Liver (tissue), 9 donors: ENCODE measurements around the gene DCUN1D2. TPM values are rescaled to one million over a fixed set of nuclear protein-coding genes. Genes with fewer than 3 reads are reported as not detected.

Experiments used
- DNase-seq: peaks from one replicate; pipeline ENCODE4 v3.0.0-alpha.2; 2017; ENCODE audit warnings: low spot score
- H3K27ac ChIP-seq, 2 donors: one replicate each; pipeline ENCODE4 v1.7.0; 2013; ENCODE audit warnings: inconsistent platforms in 2 of 2, low read length in 2 of 2, control low read depth in 1 of 2, low read depth in 1 of 2, mild to moderate bottlenecking in 1 of 2
- H3K27me3 ChIP-seq, 4 donors: one replicate each; pipeline versions ENCODE4 v1.6.1 to v1.7.0; 2013; ENCODE audit warnings: low read length in 3 of 4, inconsistent platforms in 1 of 4, mild to moderate bottlenecking in 1 of 4, moderate library complexity in 1 of 4; ENCODE audit not compliant: control insufficient read depth in 4 of 4, insufficient read depth in 4 of 4
- H3K36me3 ChIP-seq, 4 donors: one replicate each; pipeline versions ENCODE4 v1.6.1 to v1.7.0; 2013; ENCODE audit warnings: low read length in 3 of 4, mild to moderate bottlenecking in 3 of 4, low read depth in 1 of 4, moderate library complexity in 1 of 4; ENCODE audit not compliant: control insufficient read depth in 4 of 4, insufficient read depth in 3 of 4
- H3K4me1 ChIP-seq, 4 donors: one replicate each; pipeline versions ENCODE4 v1.6.1 to v1.7.0; 2013; ENCODE audit warnings: low read length in 3 of 4, mild to moderate bottlenecking in 3 of 4, moderate library complexity in 1 of 4; ENCODE audit not compliant: control insufficient read depth in 4 of 4, insufficient read depth in 4 of 4
- H3K4me3 ChIP-seq, 3 donors: one replicate each; pipeline versions ENCODE4 v1.6.1 to v1.7.0; 2013; ENCODE audit warnings: low read length in 3 of 3, control low read depth in 1 of 3, low read depth in 1 of 3, mild to moderate bottlenecking in 1 of 3
- H3K9ac ChIP-seq, 2 donors: one replicate each; pipeline ENCODE4 v1.7.0; 2013; ENCODE audit warnings: low read length in 2 of 2, mild to moderate bottlenecking in 2 of 2, moderate library complexity in 2 of 2, control low read depth in 1 of 2, low read depth in 1 of 2
- H3K9me3 ChIP-seq, 4 donors: one replicate each; pipeline versions ENCODE4 v1.6.1 to v1.7.0; 2013; ENCODE audit warnings: low read length in 3 of 4; ENCODE audit not compliant: control insufficient read depth in 4 of 4
- EGR1 ChIP-seq, 2 donors: IDR thresholded peaks; 2 replicates each; pipeline ENCODE4 v1.6.1; 2016 to 2018; ENCODE audit warnings: antibody characterized with exemption in 2 of 2, low read depth in 2 of 2
- FOXA2 ChIP-seq: IDR thresholded peaks from 2 replicates; pipeline ENCODE4 v1.6.1; 2016; ENCODE audit warnings: antibody characterized with exemption
- HNF4A ChIP-seq, 2 donors: conservative IDR thresholded peaks; 2 replicates each; pipeline ENCODE4 v1.6.1; 2016; ENCODE audit warnings: antibody characterized with exemption in 2 of 2, mild to moderate bottlenecking in 2 of 2
- HNF4G ChIP-seq: IDR thresholded peaks from 2 replicates; pipeline ENCODE4 v1.6.1; 2016; ENCODE audit warnings: antibody characterized with exemption
- JUND ChIP-seq, 2 donors: IDR thresholded peaks; 2 replicates each; pipeline ENCODE4 v1.6.1; 2016; ENCODE audit warnings: antibody characterized with exemption in 2 of 2
- RAD21 ChIP-seq, 2 donors: IDR thresholded peaks; 2 replicates each; pipeline ENCODE4 v1.6.1; 2016; ENCODE audit warnings: antibody characterized with exemption in 2 of 2, mild to moderate bottlenecking in 2 of 2
- RXRA ChIP-seq, 2 donors: IDR thresholded peaks; 2 replicates each; pipeline ENCODE4 v1.6.1; 2017 to 2018; ENCODE audit warnings: antibody characterized with exemption in 2 of 2, mild to moderate bottlenecking in 1 of 2
- SP1 ChIP-seq: IDR thresholded peaks from 2 replicates; pipeline ENCODE4 v1.6.1; 2018; ENCODE audit warnings: antibody characterized with exemption, mild to moderate bottlenecking
- TAF1 ChIP-seq: conservative IDR thresholded peaks from 2 replicates; pipeline ENCODE4 v1.6.1; 2016; ENCODE audit warnings: antibody characterized with exemption, mild to moderate bottlenecking
- YY1 ChIP-seq: IDR thresholded peaks from 2 replicates; pipeline ENCODE4 v1.6.1; 2016; ENCODE audit warnings: antibody characterized with exemption, mild to moderate bottlenecking
- WGBS: extraction: QIAGEN DNeasy Blood & Tissue Kit; methylation state at CpG from one replicate; pipeline ENCODE4 v1.1.7; 2013; 5-methylcytosine and 5-hydroxymethylcytosine counted together
- polyA plus RNA-seq, 2 donors: library from polyadenylated mRNA; stranded (reverse) in 1 of 2; unstranded in 1 of 2; fragments of 200-250 nt in 1 of 2; fragments of >200 nt in 1 of 2; fragmentation: Nextera tagmentation in 1 of 2; extraction: Ambion mirVana in 1 of 2; gene quantifications; one replicate each; pipeline versions ENCODE4 v1.2.1 to v1.2.3, GENCODE V29; 2013 to 2015
- total RNA-seq, 2 donors: library from RNA; depleted of rRNA; stranded (reverse); fragments of >200 nt; gene quantifications; one replicate each; pipeline ENCODE4 v1.2.3, GENCODE V29; 2014
- TF ChIP-seq, protein P1 (sequence below): IDR thresholded peaks from 2 replicates; pipeline ENCODE4 v1.6.1; 2016; ENCODE audit warnings: antibody characterized with exemption, mild to moderate bottlenecking
- TF ChIP-seq, protein P2 (sequence below): IDR thresholded peaks from 2 replicates; pipeline ENCODE4 v1.6.1; 2016; ENCODE audit warnings: antibody characterized with exemption
- TF ChIP-seq, protein P3 (sequence below): IDR thresholded peaks from 2 replicates; pipeline ENCODE4 v1.6.1; 2016; ENCODE audit warnings: antibody characterized with exemption
- TF ChIP-seq, protein P4 (sequence below): IDR thresholded peaks from 2 replicates; pipeline ENCODE4 v1.6.1; 2016; ENCODE audit warnings: antibody characterized with exemption
- TF ChIP-seq, protein P5 (sequence below): fragments of 150-350 bp; IDR thresholded peaks from 2 replicates; pipeline ENCODE4 v1.5.1; 2017; ENCODE audit warnings: improper control_type of control experiment, low read depth, low read length; ENCODE audit not compliant: missing input control
- donor health status: healthy.
- donor health status: healthy.
- donor health status: healthy.
- donor health status: healthy.
- donor health status: healthy.

The DCUN1D2 gene
- total and polyA plus RNA-seq, 4 donors: 4.0 to 13.1 (median 5.5) TPM

DNA sequence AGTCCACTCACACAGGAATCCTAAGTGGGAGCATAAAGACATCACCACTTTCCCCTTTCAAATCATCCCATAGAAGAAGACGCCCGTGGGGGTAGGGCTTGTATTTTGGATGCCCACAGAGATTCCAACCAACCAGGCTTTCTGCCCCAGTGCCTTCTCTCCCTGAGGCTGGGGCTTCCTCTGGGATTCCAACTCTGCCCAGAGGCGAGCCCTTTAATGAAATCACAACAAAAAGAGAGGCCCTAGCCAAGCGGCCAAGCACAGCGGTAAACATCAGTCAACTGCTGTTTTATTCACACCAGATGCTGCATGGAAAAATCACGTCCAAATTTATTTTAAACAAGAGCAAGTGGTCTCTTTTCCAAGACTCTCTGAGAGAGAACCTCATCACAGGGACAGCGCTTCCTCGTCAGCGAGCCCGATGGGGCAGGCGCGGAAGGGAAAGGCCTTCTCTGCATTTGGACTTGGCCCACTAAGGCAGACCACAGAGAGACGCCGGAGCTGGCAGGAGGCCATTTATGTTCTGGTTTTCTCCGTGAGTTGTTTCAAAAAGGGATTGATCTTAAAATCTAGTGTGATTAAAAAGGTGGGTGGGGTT, 68.7 kb downstream of the DCUN1D2 start:
- no peak for DNase-seq
- Histone ChIP-seq H3K36me3 (no peaks in the 10 kb centered on the region), H3K27me3 (no peaks in the 10 kb centered on the region), H3K9me3 (no peaks in the 10 kb centered on the region), H3K4me1 (no peaks in the 10 kb centered on the region), H3K9ac (no peak overlapping the region), H3K27ac (no peak overlapping the region), H3K4me3 (no peak overlapping the region)
- 88% methylated on average over 15 of the region's 15 CpGs for WGBS
- TF ChIP-seq JUND (IDR thresholded peaks at IDR 0.05): no peak
- TF ChIP-seq SP1: no peak

DNA sequence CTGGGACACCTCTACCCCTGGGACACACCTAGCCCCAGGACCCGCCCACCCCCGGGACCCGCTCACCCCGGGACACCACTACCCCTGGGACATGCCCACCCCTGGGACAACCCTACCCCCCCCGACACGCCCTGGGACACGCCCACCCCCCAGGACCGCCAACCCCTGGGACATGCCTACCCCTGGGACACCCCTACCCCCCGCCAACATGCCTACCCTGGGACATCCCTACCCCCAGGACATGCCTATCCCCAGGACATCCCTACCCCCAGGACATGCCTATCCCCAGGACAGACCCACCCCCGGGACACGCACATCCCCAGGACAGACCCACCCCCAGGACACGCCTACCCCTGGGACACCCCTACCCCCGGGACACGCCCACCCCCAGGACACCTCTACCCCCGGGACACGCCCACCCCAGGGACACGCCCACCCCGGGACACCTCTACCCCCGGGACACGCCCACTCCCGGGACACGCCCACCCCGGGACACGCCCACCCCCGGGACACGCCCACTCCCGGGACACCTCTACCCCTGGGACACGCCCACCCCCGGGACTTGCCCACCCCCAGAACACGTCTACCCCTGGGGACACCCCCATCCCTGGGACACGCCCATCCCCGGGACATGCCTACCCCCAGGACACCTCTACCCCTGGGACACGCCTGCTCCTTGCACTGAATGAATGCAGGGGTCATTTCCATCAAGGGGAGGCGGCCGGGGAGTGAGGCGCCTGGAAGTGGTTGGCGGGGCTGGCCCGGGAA, 69.5 kb downstream of the DCUN1D2 start:
- H3K36me3 ChIP-seq: no peaks in the 10 kb centered on the region
- WGBS: 74% methylated on average over 37 of the region's 38 CpGs
- H3K9me3 ChIP-seq: no peaks in the 10 kb centered on the region
- no peak overlapping the region for H3K4me3 ChIP-seq
- no peak overlapping the region for H3K27ac ChIP-seq
- no peaks in the 10 kb centered on the region for H3K4me1 ChIP-seq
- no peak for DNase-seq
- no peak for TF ChIP-seq EGR1 (IDR thresholded peaks at IDR 0.05; ENCODE audit: low read depth in 2 of 2)
- TF ChIP-seq, protein P1, sequence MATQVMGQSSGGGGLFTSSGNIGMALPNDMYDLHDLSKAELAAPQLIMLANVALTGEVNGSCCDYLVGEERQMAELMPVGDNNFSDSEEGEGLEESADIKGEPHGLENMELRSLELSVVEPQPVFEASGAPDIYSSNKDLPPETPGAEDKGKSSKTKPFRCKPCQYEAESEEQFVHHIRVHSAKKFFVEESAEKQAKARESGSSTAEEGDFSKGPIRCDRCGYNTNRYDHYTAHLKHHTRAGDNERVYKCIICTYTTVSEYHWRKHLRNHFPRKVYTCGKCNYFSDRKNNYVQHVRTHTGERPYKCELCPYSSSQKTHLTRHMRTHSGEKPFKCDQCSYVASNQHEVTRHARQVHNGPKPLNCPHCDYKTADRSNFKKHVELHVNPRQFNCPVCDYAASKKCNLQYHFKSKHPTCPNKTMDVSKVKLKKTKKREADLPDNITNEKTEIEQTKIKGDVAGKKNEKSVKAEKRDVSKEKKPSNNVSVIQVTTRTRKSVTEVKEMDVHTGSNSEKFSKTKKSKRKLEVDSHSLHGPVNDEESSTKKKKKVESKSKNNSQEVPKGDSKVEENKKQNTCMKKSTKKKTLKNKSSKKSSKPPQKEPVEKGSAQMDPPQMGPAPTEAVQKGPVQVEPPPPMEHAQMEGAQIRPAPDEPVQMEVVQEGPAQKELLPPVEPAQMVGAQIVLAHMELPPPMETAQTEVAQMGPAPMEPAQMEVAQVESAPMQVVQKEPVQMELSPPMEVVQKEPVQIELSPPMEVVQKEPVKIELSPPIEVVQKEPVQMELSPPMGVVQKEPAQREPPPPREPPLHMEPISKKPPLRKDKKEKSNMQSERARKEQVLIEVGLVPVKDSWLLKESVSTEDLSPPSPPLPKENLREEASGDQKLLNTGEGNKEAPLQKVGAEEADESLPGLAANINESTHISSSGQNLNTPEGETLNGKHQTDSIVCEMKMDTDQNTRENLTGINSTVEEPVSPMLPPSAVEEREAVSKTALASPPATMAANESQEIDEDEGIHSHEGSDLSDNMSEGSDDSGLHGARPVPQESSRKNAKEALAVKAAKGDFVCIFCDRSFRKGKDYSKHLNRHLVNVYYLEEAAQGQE: no peak
- TF ChIP-seq TAF1: no peak
- no peak for TF ChIP-seq HNF4G
- no peak for TF ChIP-seq SP1
- no peak for TF ChIP-seq RAD21 (IDR thresholded peaks at IDR 0.05)
- H3K27me3 ChIP-seq: no peaks in the 10 kb centered on the region
- H3K9ac ChIP-seq: no peak overlapping the region

DNA sequence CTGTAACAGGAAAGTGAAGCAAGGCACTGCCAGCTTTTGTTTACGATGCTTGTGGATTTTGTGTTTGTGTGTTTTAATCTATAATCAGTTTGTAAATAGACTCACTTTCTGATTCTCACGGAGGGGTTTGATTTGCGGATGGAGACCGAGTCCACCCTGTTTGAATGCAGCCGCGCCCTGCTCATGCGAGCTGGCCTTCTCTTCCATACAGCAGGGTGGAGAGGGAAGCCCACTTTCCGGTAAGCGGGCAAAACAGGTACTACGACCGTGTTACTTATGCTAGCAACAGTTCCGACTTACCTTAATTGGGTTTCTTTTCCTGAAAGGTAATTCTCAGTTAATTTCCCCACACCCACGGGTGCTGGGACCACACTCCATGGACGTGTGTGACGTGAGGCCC, 70.3 kb downstream of the DCUN1D2 start:
- Histone ChIP-seq H3K9me3 (no peaks in the 10 kb centered on the region), H3K4me1 (no peaks in the 10 kb centered on the region), H3K9ac (no peak overlapping the region), H3K4me3 (no peak overlapping the region), H3K36me3 (no peaks in the 10 kb centered on the region), H3K27ac (no peak overlapping the region), H3K27me3 (no peaks in the 10 kb centered on the region)
- no peak for DNase-seq
- WGBS: 94% methylated on average over 15 of the region's 15 CpGs
- TF ChIP-seq RAD21 (IDR thresholded peaks at IDR 0.05): no peak
- no peak for TF ChIP-seq FOXA2
- TF ChIP-seq, protein P2, sequence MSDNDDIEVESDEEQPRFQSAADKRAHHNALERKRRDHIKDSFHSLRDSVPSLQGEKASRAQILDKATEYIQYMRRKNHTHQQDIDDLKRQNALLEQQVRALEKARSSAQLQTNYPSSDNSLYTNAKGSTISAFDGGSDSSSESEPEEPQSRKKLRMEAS: no peak
- TF ChIP-seq RXRA (IDR thresholded peaks at IDR 0.05): no peak
- TF ChIP-seq, protein P3, sequence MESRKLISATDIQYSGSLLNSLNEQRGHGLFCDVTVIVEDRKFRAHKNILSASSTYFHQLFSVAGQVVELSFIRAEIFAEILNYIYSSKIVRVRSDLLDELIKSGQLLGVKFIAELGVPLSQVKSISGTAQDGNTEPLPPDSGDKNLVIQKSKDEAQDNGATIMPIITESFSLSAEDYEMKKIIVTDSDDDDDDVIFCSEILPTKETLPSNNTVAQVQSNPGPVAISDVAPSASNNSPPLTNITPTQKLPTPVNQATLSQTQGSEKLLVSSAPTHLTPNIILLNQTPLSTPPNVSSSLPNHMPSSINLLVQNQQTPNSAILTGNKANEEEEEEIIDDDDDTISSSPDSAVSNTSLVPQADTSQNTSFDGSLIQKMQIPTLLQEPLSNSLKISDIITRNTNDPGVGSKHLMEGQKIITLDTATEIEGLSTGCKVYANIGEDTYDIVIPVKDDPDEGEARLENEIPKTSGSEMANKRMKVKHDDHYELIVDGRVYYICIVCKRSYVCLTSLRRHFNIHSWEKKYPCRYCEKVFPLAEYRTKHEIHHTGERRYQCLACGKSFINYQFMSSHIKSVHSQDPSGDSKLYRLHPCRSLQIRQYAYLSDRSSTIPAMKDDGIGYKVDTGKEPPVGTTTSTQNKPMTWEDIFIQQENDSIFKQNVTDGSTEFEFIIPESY: no peak
- TF ChIP-seq, protein P4, sequence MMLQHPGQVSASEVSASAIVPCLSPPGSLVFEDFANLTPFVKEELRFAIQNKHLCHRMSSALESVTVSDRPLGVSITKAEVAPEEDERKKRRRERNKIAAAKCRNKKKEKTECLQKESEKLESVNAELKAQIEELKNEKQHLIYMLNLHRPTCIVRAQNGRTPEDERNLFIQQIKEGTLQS: no peak
- TF ChIP-seq, protein P1: no peak
- TF ChIP-seq, protein P5, sequence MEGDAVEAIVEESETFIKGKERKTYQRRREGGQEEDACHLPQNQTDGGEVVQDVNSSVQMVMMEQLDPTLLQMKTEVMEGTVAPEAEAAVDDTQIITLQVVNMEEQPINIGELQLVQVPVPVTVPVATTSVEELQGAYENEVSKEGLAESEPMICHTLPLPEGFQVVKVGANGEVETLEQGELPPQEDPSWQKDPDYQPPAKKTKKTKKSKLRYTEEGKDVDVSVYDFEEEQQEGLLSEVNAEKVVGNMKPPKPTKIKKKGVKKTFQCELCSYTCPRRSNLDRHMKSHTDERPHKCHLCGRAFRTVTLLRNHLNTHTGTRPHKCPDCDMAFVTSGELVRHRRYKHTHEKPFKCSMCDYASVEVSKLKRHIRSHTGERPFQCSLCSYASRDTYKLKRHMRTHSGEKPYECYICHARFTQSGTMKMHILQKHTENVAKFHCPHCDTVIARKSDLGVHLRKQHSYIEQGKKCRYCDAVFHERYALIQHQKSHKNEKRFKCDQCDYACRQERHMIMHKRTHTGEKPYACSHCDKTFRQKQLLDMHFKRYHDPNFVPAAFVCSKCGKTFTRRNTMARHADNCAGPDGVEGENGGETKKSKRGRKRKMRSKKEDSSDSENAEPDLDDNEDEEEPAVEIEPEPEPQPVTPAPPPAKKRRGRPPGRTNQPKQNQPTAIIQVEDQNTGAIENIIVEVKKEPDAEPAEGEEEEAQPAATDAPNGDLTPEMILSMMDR: no peak
- no peak for TF ChIP-seq HNF4A (conservative IDR thresholded peaks at IDR 0.05)
- no peak for TF ChIP-seq TAF1
- no peak for TF ChIP-seq EGR1 (IDR thresholded peaks at IDR 0.05; ENCODE audit: low read depth in 2 of 2)
- no peak for TF ChIP-seq YY1
